HL-60/S4 treated with phorbol 12-myristate 13-acetate at 8.2 ng/mL for 4 days and 3 days (cell line): ENCODE measurements around the gene TBL1X.
"Not testable (repeated sequence)": the region's sequence is repeated elsewhere in the genome, so short reads cannot be mapped to it uniquely, and the experiment has no call there.

Source experiments
- in situ Hi-C: fragments of 300-500 bp; cut with MboI; formaldehyde crosslinking; loops from 2 replicates; pipeline ENCODE4 v1.15.0; 2022; ENCODE audit warnings: low sequenced_read_pairs

The TBL1X gene

DNA sequence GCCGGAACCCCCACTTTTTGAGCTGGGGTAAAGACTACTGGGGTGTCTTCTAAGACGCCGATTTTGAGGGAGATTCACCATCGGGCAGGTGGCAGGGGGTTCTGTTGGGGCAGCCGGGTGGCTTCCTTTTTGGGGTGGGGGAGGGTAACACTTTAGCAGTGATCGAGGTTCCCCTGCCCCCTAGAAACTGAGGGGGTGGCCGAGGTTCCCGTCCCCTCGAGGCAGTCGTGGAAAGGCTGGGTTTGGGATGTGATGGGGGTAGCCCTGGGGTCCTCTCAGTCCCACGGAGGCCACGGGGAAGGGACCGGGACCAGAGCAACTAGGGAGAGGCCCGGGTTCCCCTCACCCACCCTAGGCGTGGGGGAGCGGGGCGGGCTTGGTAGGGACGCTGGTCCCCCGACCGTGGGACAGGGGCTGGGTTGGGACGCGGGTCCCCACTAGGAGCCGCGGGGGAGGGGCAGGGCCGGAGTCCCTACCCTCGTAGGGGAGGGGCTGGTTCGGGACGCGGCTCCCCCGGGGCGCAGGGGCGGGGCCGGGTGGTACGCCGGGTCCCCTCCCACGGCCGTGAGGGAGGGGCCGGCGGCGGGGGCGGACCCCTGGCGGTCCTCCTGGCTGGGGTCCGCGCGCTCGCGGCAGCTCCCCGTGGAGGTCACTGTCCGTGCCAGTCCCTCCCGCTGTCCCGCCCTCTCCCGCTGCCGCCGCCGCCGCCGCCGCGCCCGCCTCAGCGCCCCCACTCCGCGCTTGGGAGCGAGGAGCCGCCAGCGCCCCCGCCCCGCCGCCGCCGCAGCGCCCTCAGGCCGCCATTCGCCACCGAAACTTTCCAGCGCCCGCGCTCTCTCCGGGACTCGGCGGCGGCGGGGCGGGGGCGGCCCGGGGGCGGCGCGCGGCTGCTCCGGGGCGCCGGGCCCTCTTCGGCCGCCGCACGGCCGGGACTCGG lies at the start of gene TBL1X:
Gene TBL1X, plus strand, starts transcription at position 624 of the 937 bp plus-strand sequence. CDS start 188,529 bp downstream, outside the sequence.
- in situ Hi-C loops, result loop anchor here (25.0 kb wide), 1 partner anchor 127 kb away; no protein-coding TSS in a partner anchor

DNA sequence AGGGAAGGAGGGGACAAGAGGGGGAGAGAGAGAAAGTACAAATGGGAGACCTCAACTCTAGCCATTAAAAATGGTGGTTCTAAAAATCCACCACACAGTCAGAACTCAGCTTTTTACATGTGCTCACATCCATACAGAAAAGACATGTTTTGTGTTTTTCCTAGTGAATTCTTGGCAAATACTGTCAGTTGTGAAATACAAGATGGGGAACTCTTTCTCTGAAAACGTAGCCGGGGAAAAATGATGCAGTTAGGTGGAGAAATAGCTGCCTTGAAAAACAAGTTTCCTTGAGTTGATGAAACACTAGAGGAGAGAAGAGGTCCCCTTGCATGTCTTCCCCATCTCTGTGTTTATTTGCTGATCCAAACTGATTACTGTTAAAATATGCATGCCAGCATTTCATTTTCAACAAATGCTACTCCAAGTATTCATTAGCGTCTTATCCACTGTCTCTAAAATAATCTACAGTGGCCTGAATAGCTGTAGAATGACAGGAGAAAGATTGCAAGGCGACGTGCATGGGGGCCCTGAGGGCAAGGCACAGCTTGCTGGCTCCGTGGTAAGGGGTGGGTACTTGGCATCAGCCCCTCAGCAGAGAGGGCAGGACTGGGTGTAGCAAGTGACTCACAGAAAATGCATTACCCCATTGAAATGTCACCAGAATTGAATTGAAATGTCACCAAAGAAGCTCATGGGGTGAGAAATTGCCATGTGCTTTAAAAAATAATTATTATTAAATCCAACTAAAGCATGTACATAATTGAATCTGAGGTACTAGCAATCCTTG lies 48.1 kb upstream of the TBL1X start:
- in situ Hi-C loops, result no loop called here

- in situ Hi-C loops, result no loop called here
Observed at GRCh38 chrX:9418262-9418661, 46.6 kb upstream of the TBL1X start.

GRCh38 chrX:9420275-9421265 lies 44.3 kb upstream of the TBL1X start:
- in situ Hi-C loops, result no loop called here

GRCh38 chrX:9429767-9430166 lies 35.1 kb upstream of the TBL1X start:
- in situ Hi-C loops, result no loop called here

DNA sequence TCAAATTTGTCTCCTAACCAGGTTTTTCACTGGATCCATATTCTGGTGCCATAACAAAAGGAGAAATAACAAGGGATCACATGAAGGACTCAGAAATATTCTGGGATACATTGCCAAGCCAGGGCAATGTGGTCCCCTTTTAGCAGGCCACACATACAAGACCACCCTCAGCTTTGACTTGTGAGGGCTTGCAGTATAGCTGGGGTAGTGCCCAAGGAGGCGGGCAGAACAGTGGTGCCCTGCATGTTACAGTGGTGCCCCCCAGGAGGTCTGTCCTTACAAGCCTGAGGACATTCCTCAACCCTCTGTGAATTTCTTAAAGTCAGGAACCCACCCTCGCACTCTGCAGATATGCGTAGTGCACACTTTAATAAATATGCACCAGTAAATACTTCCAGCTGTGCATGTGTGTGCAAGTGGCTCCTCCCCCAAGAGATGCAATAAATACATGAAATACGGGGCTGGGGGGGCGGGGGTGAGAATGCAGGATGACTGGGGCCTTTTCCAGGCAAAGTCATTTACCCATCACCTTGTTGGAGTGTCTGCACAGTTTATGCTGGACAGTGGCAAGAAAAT lies 34.4 kb upstream of the TBL1X start:
- in situ Hi-C loops, result no loop called here

- in situ Hi-C loops, result no loop called here
Observed at GRCh38 chrX:9431281-9431680, 33.6 kb upstream of the TBL1X start.

DNA sequence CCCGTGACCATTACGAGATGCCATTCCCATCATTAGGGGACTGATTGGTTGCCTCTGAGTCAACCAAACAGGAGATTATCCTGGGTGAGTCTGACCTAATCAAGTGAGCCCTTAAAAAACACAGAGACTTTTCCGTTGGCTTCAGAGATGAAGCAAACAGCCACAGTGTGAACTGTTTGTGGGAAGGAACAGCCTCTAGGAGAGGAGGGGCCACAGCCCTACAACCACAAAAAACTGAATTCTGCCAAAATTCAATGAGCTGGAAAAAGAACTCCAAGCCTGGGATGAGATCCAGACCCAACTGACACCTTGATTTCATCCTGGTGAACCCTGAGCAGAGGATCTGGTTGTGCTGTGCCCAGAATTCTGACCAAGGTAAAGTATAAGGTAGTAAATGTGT lies 31.3 kb upstream of the TBL1X start:
- in situ Hi-C loops, result no loop called here

GRCh38 chrX:9434051-9434550 lies 30.8 kb upstream of the TBL1X start:
- in situ Hi-C loops, result no loop called here

GRCh38 chrX:9435086-9435485 lies 29.8 kb upstream of the TBL1X start:
- in situ Hi-C loops, result not testable (repeated sequence)

- in situ Hi-C loops, result no loop called here
Observed at GRCh38 chrX:9436812-9437211, 28.0 kb upstream of the TBL1X start.

GRCh38 chrX:9438933-9439494 lies 25.8 kb upstream of the TBL1X start:
- in situ Hi-C loops, result no loop called here

- in situ Hi-C loops, result no loop called here
Observed at GRCh38 chrX:9440116-9440844, 24.6 kb upstream of the TBL1X start.

DNA sequence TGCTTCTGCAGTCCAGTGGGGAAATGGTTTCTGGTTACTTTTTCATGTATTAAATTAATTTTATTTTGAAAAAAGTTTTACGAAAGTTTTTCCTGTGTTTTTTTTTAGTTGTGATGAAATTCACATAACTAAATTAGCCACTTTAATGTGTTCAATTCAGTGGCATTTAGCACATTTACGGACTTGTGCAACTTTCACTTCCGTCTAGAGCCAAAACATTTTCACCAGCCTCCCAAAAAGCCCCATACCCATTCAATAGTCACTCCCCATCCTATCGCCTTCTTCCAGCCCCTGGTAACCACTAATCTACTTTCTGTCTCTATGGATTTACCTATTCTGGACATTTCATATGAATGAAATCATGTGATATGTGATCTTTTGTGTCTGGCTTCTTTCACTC lies 22.8 kb upstream of the TBL1X start:
- in situ Hi-C loops, result no loop called here

DNA sequence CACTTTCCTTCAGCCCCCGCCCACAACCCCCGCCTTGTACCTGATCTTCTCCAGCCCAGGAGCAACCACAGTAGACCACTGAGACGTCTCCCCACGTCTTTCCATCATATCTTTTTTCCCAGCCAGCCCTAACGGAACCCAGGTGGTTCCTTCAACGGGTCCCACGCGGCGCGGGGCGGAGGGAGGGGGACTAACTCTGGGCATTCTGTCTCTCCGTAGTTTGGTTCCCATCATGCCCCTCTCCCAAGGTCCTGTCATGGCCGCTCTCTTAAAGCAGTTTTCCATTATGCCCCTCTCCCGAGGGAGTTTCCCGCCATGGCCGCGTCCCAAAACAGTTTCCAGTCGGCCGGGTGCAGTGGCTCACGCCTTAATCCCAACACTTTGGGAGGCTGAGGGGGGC lies 21.5 kb upstream of the TBL1X start:
- in situ Hi-C loops, result no loop called here

DNA sequence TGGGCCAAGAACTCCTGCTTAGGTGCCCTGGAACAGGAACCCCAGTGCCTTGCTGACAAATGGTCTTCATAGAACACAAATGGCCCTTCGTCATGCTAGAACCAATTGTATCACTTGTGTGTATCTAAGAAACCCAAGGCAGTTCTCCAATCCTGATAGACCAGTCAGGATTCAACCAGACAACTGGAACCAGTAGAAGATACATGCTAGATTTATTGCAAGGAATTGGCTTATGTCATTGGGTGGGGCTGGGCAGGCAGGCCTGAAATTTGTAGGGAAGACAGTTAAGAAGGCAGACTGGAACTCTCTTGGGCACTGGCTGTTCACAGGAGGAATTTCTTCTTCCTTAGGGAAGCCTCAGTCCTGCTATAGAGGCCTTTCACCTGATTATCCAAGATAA lies 17.0 kb upstream of the TBL1X start:
- in situ Hi-C loops, result no loop called here

DNA sequence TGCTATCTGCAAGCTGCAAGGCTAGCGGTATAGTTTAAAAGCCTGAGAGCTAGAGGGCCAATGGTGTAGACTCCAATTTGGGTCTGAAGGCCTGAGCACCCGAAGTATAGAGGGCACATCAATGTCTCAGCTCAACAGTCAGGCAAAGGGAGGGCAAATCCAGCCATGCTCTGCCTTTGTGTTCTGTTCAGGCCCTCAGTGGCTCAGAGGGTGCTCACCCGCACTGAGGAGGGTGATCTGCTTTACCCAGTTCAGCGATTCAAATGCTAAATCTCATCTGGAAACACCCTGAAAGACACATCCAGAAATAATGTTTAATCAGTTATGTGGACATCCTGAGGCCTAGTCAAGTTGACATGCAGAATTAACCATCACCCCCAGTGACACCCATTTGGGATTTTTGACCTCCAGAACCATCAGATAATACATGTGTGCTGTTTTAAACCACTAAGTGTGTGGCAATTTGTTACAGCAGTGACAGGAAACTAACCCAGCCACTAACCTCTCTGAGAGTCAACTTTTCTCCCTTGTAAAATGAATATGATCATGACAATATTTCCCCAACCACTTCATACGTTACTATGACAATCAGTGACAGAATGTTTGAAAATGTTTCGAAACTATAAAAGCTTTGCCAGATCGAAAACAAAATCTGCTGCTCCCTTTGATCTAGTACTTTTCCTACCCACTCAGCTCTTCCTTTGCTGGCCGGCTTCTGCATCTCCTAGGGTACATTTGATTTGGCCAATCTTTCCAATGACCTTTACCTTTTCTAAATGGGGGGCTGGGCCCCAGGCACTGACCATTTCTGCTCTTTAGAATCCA lies 8.4 kb upstream of the TBL1X start:
- in situ Hi-C loops, result loop anchor here (25.0 kb wide), 1 partner anchor 119 kb away; no protein-coding TSS in a partner anchor

GRCh38 chrX:9458034-9458433 lies 6.8 kb upstream of the TBL1X start:
- in situ Hi-C loops, result loop anchor here (25.0 kb wide), 1 partner anchor 121 kb away; no protein-coding TSS in a partner anchor
